Body of pancreas (tissue), 4 donors: ENCODE results near the gene SRGAP2C.
"Not testable (repeated sequence)": the region's sequence is repeated elsewhere in the genome, so short reads cannot be mapped to it uniquely, and the experiment has no call there.

Source experiments
- CTCF ChIP-seq, 7 experiments: fragments of 450-650 bp in 4 of 7; fragments of 200-600 bp in 3 of 7; sonication (generic) in 3 of 7; IDR thresholded peaks; one replicate each; pipeline ENCODE4 v1.5.1; 2016 to 2019; ENCODE audit warnings: antibody characterized with exemption in 7 of 7
- POLR2A ChIP-seq, 3 donors: fragments of 450-650 bp; IDR thresholded peaks; one replicate each; pipeline ENCODE4 v1.6.1; 2016; ENCODE audit warnings: antibody characterized with exemption in 3 of 3, mild to moderate bottlenecking in 2 of 3

- TF ChIP-seq CTCF, POLR2A (IDR thresholded peaks at IDR 0.05): not testable (repeated sequence)
Measured at GRCh38 chr1:121210778-121211177, 26.0 kb downstream of the SRGAP2C start.
